Measurements from ENCODE around the gene CCDC87.
"Not testable (repeated sequence)": the region's sequence is repeated elsewhere in the genome, so short reads cannot be mapped to it uniquely, and the experiment has no call there.

The CCDC87 gene

GRCh38 chr11:66548774-66549630 lies 43.9 kb downstream of the CCDC87 start:
- DNase-seq, result no peak

DNA sequence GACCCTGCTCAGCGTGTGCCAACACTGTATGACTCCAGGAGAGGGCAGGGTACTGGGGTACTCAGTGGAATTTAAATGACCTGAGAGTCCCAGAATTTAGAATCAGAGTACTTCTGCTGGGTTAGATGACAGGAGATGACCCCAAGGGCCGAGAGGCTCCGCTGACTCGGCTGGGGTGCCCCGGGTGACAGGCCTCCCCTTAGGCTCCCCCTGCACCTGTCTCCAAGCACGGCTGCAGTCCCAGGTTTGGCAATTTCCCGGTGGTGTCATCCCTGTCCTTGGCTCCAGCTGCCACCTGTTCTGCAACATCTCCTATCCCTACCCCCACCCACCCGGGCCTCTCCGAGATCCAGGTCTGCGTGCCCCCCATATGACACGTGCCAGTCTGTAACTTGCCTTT lies 44.8 kb downstream of the CCDC87 start:
- no peak for DNase-seq

DNA sequence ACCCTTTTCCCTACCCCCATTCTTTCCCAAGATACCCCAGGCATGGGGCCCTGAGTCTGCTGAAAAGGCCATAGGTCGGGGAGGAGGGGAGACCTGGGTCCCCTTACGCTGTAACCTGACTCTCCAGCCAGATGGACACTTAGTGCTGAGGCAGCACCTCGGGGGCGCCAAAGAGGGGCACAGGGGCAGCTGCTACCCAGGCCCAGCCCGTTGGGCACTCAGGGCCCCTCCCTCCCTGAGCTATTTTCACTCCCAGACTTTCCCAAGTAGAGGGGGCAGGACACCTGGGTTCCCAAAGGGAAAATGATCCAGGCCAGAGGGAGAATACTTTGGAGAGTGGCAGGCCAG lies 45.2 kb downstream of the CCDC87 start:
- DNase-seq, result no peak

DNA sequence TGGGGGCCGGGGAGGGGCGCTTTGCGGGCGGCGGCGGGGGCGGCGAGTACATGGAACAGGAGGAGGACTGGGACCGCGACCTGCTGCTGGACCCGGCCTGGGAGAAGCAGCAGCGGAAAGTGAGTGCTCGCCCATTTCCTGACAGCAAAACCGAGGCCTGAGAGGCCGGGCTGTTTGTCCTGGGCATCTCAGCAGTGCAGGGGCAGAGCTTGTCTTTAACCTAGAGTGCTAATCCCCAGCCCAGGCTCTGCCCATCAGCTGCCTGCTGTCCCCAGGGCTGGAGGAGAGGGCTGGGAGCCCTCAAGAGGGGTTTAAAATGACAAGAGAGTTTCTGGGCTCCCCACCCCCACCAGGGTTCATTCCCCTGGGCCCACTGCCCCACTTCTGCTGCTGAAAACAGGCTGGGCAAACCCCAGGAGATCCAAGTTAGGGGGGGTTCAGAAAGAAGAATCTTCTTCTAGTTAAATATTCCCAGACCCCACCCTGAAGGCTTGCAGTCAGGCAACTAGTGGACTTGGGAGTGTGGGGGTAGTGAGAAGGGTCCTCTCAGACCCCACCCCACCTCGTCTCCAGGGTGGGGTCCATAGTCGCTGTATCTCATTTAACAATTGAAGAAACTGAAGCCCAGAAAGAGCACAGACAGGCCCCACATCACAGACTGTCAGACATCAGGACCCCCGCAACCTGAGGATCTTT lies 45.7 kb downstream of the CCDC87 start:
- DNase-seq, result no peak

DNA sequence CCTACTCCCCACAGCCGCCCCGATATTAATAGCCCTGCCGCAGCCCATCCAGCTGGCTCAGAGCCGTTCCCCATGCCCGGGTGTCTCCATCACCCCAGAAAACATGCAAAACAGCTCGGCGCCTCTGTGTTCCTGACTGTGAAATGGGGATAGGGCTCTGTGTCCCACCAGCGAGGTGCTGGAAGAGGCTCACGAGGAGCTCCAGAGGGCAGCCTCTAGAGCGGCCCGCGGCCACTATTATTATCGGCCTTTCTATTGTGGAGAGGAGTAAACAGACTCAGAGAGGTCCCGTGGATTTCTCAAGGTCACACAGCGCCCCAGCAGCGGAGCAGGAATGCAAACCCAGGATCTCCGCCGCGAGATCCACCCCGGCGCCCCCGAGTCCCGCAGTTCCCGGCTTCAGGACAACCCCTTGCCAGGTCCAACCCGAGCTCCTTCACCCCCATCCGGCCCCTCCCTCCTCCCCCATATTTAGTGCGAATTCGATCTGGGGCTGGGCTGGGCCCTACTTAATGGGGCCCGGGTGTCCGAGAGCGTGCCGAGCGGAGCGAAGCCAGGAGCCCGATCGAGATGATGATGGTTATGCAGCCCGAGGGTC lies 46.4 kb downstream of the CCDC87 start, which contains the start of gene ACTN3:
Gene ACTN3, plus strand, starts transcription at position 536 of the 598 bp plus-strand sequence. Its CDS starts 35 bp downstream, at position 571.
- DNase-seq, result no peak

GRCh38 chr11:66545701-66546367 lies 47.0 kb downstream of the CCDC87 start, which contains the start of gene ZDHHC24:
TSS of gene ZDHHC24 (minus strand) at chr11:66546048. CDS start at chr11:66546003, 45 bp downstream.
- DNase-seq, result peak; percentile 81

- DNase-seq, result not testable (repeated sequence)
These were observed 47.9 kb downstream of the CCDC87 start for GRCh38 chr11:66544952-66545351.

- DNase-seq, result peak; percentile 60
These were observed 49.4 kb downstream of the CCDC87 start for GRCh38 chr11:66543263-66544107.

DNA sequence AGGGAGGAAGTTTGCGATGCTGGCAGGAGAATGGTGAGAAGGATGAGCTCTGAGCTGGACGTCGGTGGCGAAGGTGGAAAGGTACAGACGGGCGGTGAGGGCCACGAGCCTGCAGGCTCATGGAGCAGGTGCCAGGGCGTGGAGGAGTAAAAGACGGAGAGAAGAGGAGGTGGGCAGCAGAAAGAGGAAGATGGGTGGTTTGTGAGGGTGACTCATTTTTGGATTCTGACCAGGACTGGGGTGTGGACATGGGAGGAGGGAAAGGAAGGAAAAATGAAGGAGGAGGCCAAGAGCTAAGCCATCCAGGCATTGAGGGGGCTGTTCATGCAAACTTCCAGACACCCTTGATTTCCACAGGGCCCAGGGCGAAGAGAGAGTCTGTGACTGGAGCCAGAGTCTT lies 50.5 kb downstream of the CCDC87 start:
- DNase-seq, result no peak

- DNase-seq, result no peak
These were observed 51.0 kb downstream of the CCDC87 start for GRCh38 chr11:66541892-66542291.

DNA sequence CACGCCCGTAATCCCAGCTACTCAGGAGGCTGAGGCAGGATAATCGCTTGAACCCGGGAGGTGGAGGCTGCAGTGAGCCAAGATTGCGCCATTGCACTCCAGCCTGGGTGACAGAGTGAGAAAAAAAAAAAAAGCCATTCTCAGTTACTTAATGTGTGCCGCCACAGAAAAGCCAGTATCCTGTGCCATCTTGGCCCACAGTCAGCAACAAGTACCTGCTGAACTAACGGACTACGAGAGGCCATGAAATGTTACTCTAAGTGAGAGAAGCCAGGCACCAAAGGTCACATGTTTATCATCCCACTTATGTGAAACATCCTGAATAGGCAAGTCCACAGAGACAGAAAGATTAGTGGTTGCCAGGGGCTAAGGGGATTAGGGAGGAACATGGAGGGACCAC lies 52.3 kb downstream of the CCDC87 start:
- DNase-seq, result not testable (repeated sequence)

All from activated effector memory CD4-positive, alpha-beta T cell treated with Interleukin-2 at 50 U/mL for 16 hours (primary cell).